ENCODE measurements around the gene SLC7A6. TPM values are rescaled to one million over a fixed set of nuclear protein-coding genes. Genes with fewer than 3 reads are reported as not detected.
A peak's percentile ranks its signal among the peaks of the same experiment; 100 is the strongest.

SLC7A6 gene
- total and polyA plus RNA-seq, 10 of the 15 experiments (the other 5 are each of a cell fraction or from before 2014, with no cell fraction given) = 8.2 to 60.4 (median 28.6) TPM

DNA sequence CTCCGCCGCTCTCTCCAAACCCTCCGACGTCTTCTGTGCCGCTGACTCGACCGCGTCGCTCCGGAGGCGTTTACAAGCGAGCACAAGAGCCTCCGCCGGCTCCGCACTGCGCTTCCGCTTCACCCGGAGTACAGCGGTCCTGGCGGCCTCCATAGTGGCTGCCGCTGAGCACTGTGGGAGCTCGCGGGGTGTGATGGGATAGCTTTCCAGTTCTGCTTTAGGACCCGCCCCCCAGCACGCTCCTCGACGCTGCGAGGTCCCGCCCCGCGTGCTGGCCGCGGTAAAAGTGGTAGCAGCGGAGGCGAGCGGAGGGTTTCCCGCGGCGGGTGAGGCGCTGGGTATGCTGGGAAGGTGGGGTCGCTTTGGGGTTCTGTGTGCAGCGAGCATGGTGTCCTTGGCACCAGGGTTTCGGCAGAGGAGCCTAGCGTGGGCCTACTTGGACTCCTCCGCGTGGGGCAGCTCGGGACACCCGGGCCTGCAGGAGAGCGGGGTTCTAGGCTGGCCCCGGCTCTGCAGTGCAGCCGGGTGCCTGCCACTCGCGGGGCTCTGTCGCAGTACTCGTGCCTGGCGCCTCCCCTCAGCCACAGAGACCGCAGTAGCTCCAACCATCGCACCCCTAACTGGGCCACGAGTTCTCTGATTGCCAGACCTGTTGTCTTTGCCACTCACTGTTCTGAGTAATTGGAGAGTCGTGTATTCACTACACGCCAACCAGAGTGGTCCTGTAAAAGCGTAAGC, 46.6 kb downstream of the SLC7A6 start, which contains the start of the genes PRMT7 and SLC7A6OS (continued):
- TF ChIP-seq ZBTB11 (CRISPR knock-in tag; IDR thresholded peaks at IDR 0.05) (no peak), NFYB (IDR thresholded peaks at IDR 0.05; ENCODE audit: insufficient read depth, low read depth, low read length) (no peak), LARP7 (IDR thresholded peaks at IDR 0.05) (peak; percentile 60; the same call in 1 of the 2 replicates), SIN3A (IDR thresholded peaks at IDR 0.05; ENCODE audit: low read depth, low read length) (peak; percentile 88), POLR2AphosphoS5 (IDR thresholded peaks at IDR 0.05; ENCODE audit: low read length) (peak; percentile 95), SREBF2 (IDR thresholded peaks at IDR 0.05; ENCODE audit: low read length) (no peak), JUND (IDR thresholded peaks at IDR 0.05; ENCODE audit: low read depth, low read length) (no peak), ZNF207 (IDR thresholded peaks at IDR 0.05; ENCODE audit: borderline replicate concordance) (no peak), HDAC2 (IDR thresholded peaks at IDR 0.05) (0 out of 2 replicates have a peak, but pooled peaks have one; percentile 48), NFIC (IDR thresholded peaks at IDR 0.05; ENCODE audit: low read depth, low read length) (no peak), CREB1 (IDR thresholded peaks at IDR 0.05; ENCODE audit: low read depth) (peak; percentile 55), POLR2AphosphoS2 (IDR thresholded peaks at IDR 0.05; ENCODE audit: low read depth, low read length) (peak; percentile 71), NBN (IDR thresholded peaks at IDR 0.05) (0 out of 2 replicates have a peak, but pooled peaks have one; percentile 84), CBX3 (IDR thresholded peaks at IDR 0.05; ENCODE audit: borderline replicate concordance, low read depth) (no peak), PRDM15 (CRISPR knock-in tag; IDR thresholded peaks at IDR 0.05) (no peak)
- TF ChIP-seq, protein P1, sequence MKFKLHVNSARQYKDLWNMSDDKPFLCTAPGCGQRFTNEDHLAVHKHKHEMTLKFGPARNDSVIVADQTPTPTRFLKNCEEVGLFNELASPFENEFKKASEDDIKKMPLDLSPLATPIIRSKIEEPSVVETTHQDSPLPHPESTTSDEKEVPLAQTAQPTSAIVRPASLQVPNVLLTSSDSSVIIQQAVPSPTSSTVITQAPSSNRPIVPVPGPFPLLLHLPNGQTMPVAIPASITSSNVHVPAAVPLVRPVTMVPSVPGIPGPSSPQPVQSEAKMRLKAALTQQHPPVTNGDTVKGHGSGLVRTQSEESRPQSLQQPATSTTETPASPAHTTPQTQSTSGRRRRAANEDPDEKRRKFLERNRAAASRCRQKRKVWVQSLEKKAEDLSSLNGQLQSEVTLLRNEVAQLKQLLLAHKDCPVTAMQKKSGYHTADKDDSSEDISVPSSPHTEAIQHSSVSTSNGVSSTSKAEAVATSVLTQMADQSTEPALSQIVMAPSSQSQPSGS (IDR thresholded peaks at IDR 0.05; ENCODE audit: low read length) = no peak
- TF ChIP-seq, protein P2, sequence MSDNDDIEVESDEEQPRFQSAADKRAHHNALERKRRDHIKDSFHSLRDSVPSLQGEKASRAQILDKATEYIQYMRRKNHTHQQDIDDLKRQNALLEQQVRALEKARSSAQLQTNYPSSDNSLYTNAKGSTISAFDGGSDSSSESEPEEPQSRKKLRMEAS (IDR thresholded peaks at IDR 0.05; ENCODE audit: low read depth, low read length) = peak; percentile 80
- TF ChIP-seq, protein P3, sequence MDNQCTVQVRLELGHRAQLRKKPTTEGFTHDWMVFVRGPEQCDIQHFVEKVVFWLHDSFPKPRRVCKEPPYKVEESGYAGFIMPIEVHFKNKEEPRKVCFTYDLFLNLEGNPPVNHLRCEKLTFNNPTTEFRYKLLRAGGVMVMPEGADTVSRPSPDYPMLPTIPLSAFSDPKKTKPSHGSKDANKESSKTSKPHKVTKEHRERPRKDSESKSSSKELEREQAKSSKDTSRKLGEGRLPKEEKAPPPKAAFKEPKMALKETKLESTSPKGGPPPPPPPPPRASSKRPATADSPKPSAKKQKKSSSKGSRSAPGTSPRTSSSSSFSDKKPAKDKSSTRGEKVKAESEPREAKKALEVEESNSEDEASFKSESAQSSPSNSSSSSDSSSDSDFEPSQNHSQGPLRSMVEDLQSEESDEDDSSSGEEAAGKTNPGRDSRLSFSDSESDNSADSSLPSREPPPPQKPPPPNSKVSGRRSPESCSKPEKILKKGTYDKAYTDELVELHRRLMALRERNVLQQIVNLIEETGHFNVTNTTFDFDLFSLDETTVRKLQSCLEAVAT (IDR thresholded peaks at IDR 0.05) = peak; percentile 80
- TF ChIP-seq, protein P4, sequence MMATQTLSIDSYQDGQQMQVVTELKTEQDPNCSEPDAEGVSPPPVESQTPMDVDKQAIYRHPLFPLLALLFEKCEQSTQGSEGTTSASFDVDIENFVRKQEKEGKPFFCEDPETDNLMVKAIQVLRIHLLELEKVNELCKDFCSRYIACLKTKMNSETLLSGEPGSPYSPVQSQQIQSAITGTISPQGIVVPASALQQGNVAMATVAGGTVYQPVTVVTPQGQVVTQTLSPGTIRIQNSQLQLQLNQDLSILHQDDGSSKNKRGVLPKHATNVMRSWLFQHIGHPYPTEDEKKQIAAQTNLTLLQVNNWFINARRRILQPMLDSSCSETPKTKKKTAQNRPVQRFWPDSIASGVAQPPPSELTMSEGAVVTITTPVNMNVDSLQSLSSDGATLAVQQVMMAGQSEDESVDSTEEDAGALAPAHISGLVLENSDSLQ (IDR thresholded peaks at IDR 0.05) = no peak

Data from GM12878 (cell line).